ENCODE data around the gene KCNN1.
A peak's percentile ranks its signal among the peaks of the same experiment; 100 is the strongest.

Gene KCNN1

GRCh38 chr19:17989425-17990094 is 22.7 kb downstream of the KCNN1 start:
- Histone ChIP-seq H4K20me1 (ENCODE audit: insufficient read depth, low read length, poor library complexity, severe bottlenecking) (no peaks in the 10 kb centered on the region), H3F3A (ENCODE audit: low read depth) (no peaks in the 10 kb centered on the region), H3K4me3 (ENCODE audit: low read length, poor library complexity, severe bottlenecking) (no peak overlapping the region), H2AFZ (ENCODE audit: low read length) (no peak overlapping the region), H3K9me2 (replicated peaks; ENCODE audit: low read depth, low read length) (no peaks in the 10 kb centered on the region), H3K9me3 (ENCODE audit: insufficient read depth, low read depth, low read length) (no peaks in the 10 kb centered on the region), H3K9ac (ENCODE audit: low read depth, low read length, poor library complexity, severe bottlenecking) (no peak overlapping the region), H3K4me2 (ENCODE audit: low read depth, low read length, poor library complexity, severe bottlenecking) (no peak overlapping the region), H3K4me1 (ENCODE audit: insufficient read depth, low read length, poor library complexity, severe bottlenecking) (no peaks in the 10 kb centered on the region), H3K36me3 (ENCODE audit: insufficient read depth, low read length) (no peaks in the 10 kb centered on the region), H3K79me2 (ENCODE audit: insufficient read depth, low read length) (no peaks in the 10 kb centered on the region), H3K27me3 (ENCODE audit: insufficient read depth, low read length, poor library complexity, severe bottlenecking) (no peaks in the 10 kb centered on the region)
- no peak for TF ChIP-seq EZH2phosphoT487 (IDR thresholded peaks at IDR 0.05; ENCODE audit: borderline replicate concordance)
- no peak for TF ChIP-seq CTCF (conservative IDR thresholded peaks at IDR 0.05; ENCODE audit: low read length)

- Histone ChIP-seq H3K27me3 (ENCODE audit: insufficient read depth, low read length, poor library complexity, severe bottlenecking) (no peaks in the 10 kb centered on the region), H3K79me2 (ENCODE audit: insufficient read depth, low read length) (no peaks in the 10 kb centered on the region), H3K4me1 (ENCODE audit: insufficient read depth, low read length, poor library complexity, severe bottlenecking) (no peaks in the 10 kb centered on the region), H3F3A (ENCODE audit: low read depth) (no peaks in the 10 kb centered on the region), H3K36me3 (ENCODE audit: insufficient read depth, low read length) (no peaks in the 10 kb centered on the region), H3K9me2 (replicated peaks; ENCODE audit: low read depth, low read length) (no peaks in the 10 kb centered on the region), H3K4me2 (ENCODE audit: low read depth, low read length, poor library complexity, severe bottlenecking) (no peak overlapping the region), H3K4me3 (ENCODE audit: low read length, poor library complexity, severe bottlenecking) (no peak overlapping the region), H3K9ac (ENCODE audit: low read depth, low read length, poor library complexity, severe bottlenecking) (no peak overlapping the region), H4K20me1 (ENCODE audit: insufficient read depth, low read length, poor library complexity, severe bottlenecking) (no peaks in the 10 kb centered on the region), H3K9me3 (ENCODE audit: insufficient read depth, low read depth, low read length) (no peaks in the 10 kb centered on the region), H2AFZ (ENCODE audit: low read length) (no peak overlapping the region)
- TF ChIP-seq EZH2phosphoT487 (IDR thresholded peaks at IDR 0.05; ENCODE audit: borderline replicate concordance) (no peak), CTCF (conservative IDR thresholded peaks at IDR 0.05; ENCODE audit: low read length) (no peak)
Measured at GRCh38 chr19:17993076-17993813, 26.3 kb downstream of the KCNN1 start.

GRCh38 chr19:17996826-17997316 is 30.0 kb downstream of the KCNN1 start:
- no peak overlapping the region for H3K4me2 ChIP-seq (ENCODE audit: low read depth, low read length, poor library complexity, severe bottlenecking)
- H3K4me3 ChIP-seq (ENCODE audit: low read length, poor library complexity, severe bottlenecking): no peak overlapping the region
- peaks cover 8% of the 10 kb centered on the region for H3K4me1 ChIP-seq (ENCODE audit: insufficient read depth, low read length, poor library complexity, severe bottlenecking)
- H3K9me3 ChIP-seq (ENCODE audit: insufficient read depth, low read depth, low read length): no peaks in the 10 kb centered on the region
- peaks cover 4% of the 10 kb centered on the region for H4K20me1 ChIP-seq (ENCODE audit: insufficient read depth, low read length, poor library complexity, severe bottlenecking)
- TF ChIP-seq CTCF (conservative IDR thresholded peaks at IDR 0.05; ENCODE audit: low read length) (peak; percentile 91), EZH2phosphoT487 (IDR thresholded peaks at IDR 0.05; ENCODE audit: borderline replicate concordance) (no peak)
- no peaks in the 10 kb centered on the region for H3K36me3 ChIP-seq (ENCODE audit: insufficient read depth, low read length)
- H3F3A ChIP-seq (ENCODE audit: low read depth): no peaks in the 10 kb centered on the region
- H3K79me2 ChIP-seq (ENCODE audit: insufficient read depth, low read length): peaks cover 6% of the 10 kb centered on the region
- H2AFZ ChIP-seq (ENCODE audit: low read length): peak overlapping the region; percentile 88
- no peaks in the 10 kb centered on the region for H3K27me3 ChIP-seq (ENCODE audit: insufficient read depth, low read length, poor library complexity, severe bottlenecking)
- H3K9me2 ChIP-seq (replicated peaks; ENCODE audit: low read depth, low read length): no peaks in the 10 kb centered on the region
- no peak overlapping the region for H3K9ac ChIP-seq (ENCODE audit: low read depth, low read length, poor library complexity, severe bottlenecking)

Data from Loucy (cell line).